Measurements from ENCODE around the gene TMEM247. TPM values are rescaled to one million over a fixed set of nuclear protein-coding genes. Genes with fewer than 3 reads are reported as not detected.
"Not testable (repeated sequence)": the region's sequence is repeated elsewhere in the genome, so short reads cannot be mapped to it uniquely, and the experiment has no call there.

TMEM247 gene
- total RNA-seq, 1 experiment from 2014 or later, result not detected

DNA sequence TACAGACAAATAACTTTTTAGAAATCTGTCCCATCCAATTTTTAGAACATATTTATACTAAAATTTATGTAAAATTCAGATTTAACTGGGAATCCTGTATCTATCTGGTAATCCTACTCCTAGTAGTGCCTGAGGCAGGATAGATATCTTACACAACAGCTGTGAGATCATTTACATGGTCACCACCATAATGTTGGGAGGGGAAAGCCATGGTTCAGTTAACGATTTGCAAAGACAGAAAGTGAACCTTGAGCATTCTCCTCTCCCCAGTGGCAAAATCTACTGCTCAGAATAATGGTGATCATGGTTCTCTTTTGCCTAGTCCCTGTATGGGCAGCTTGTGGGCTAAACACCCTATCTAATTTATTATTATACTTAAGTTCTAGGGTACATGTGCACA lies 7.7 kb upstream of the TMEM247 start:
- no peak overlapping the region for H4K91ac ChIP-seq (ENCODE audit: insufficient read length, low read depth, low read length)
- no peak overlapping the region for H2BK120ac ChIP-seq (ENCODE audit: low read depth, low read length, poor library complexity, severe bottlenecking)
- H3K23ac ChIP-seq (ENCODE audit: insufficient read length, low read depth, low read length), result no peak overlapping the region
- no peak overlapping the region for H4K8ac ChIP-seq (replicated peaks; ENCODE audit: insufficient read length, low read depth, low read length)
- H3K9ac ChIP-seq (ENCODE audit: extremely low read depth, insufficient read length, low read length), result no peak overlapping the region
- no peak overlapping the region for H3K18ac ChIP-seq (ENCODE audit: insufficient read length, low read depth, low read length)
- H4K20me1 ChIP-seq (ENCODE audit: control insufficient read depth, insufficient read depth, insufficient read length), result no peaks in the 10 kb centered on the region
- peaks cover 3 to 4% of the 10 kb centered on the region in 2 experiments; a peak in 1 of 5 replicates for H3K9me3 Mint-ChIP-seq
- H3K4me3 Mint-ChIP-seq, result no peak overlapping the region
- no peaks in the 10 kb centered on the region for H3K79me1 ChIP-seq (ENCODE audit: insufficient read depth, low read depth, low read length, poor library complexity, severe bottlenecking)
- H2AFZ ChIP-seq (ENCODE audit: low read length), result no peak overlapping the region
- no peak for DNase-seq
- H2BK15ac ChIP-seq (ENCODE audit: low read depth, low read length), result no peak overlapping the region
- H4K5ac ChIP-seq (ENCODE audit: insufficient read length, low read depth, low read length), result no peak overlapping the region
- H3K27ac Mint-ChIP-seq, result no peak overlapping the region
- no peak overlapping the region for H2BK5ac ChIP-seq (ENCODE audit: insufficient read length, low read length)
- no peak overlapping the region for H2AK5ac ChIP-seq (ENCODE audit: insufficient read length, low read length)
- H2BK12ac ChIP-seq (ENCODE audit: insufficient read length, low read depth, low read length), result no peak overlapping the region
- no peaks in the 10 kb centered on the region for H3K23me2 ChIP-seq (ENCODE audit: insufficient read length, low read depth, low read length, poor library complexity, severe bottlenecking)
- H3K4me1 ChIP-seq (ENCODE audit: insufficient read depth, low read length), result no peaks in the 10 kb centered on the region
- no peaks in the 10 kb centered on the region for H3K79me2 ChIP-seq (ENCODE audit: insufficient read depth, low read length)
- H3K56ac ChIP-seq (ENCODE audit: insufficient read length, low read depth, low read length), result no peak overlapping the region
- H3K27me3 Mint-ChIP-seq (ENCODE audit: low read depth), result peaks cover 29% of the 10 kb centered on the region
- no peak overlapping the region for H3K4me2 ChIP-seq (ENCODE audit: insufficient read depth, insufficient read length, low read length)
- H3K36me3 Mint-ChIP-seq (ENCODE audit: insufficient read depth in 1 of 3, low read depth in 3 of 3), result no peaks in the 10 kb centered on the region; a peak in 1 of 7 replicates
- no peak overlapping the region for H3T11ph ChIP-seq (ENCODE audit: low read length)
- WGBS (ENCODE audit: extremely low coverage, insufficient read length, low lambda C conversion rate), result no CpG with 5 or more reads among the region's 1 CpG
- H3K9me3 ChIP-seq (ENCODE audit: control insufficient read depth, low read depth, low read length), result no peaks in the 10 kb centered on the region
- no peak overlapping the region for H3K4ac ChIP-seq (ENCODE audit: low read depth, low read length)
- H2BK20ac ChIP-seq (ENCODE audit: low read depth, low read length, poor library complexity, severe bottlenecking), result no peak overlapping the region
- TF ChIP-seq, protein P1, sequence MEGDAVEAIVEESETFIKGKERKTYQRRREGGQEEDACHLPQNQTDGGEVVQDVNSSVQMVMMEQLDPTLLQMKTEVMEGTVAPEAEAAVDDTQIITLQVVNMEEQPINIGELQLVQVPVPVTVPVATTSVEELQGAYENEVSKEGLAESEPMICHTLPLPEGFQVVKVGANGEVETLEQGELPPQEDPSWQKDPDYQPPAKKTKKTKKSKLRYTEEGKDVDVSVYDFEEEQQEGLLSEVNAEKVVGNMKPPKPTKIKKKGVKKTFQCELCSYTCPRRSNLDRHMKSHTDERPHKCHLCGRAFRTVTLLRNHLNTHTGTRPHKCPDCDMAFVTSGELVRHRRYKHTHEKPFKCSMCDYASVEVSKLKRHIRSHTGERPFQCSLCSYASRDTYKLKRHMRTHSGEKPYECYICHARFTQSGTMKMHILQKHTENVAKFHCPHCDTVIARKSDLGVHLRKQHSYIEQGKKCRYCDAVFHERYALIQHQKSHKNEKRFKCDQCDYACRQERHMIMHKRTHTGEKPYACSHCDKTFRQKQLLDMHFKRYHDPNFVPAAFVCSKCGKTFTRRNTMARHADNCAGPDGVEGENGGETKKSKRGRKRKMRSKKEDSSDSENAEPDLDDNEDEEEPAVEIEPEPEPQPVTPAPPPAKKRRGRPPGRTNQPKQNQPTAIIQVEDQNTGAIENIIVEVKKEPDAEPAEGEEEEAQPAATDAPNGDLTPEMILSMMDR (conservative IDR thresholded peaks at IDR 0.05), result no peak
- H3K27ac ChIP-seq (ENCODE audit: insufficient read length, low read depth, low read length), result no peak overlapping the region
- H3K27me3 ChIP-seq (ENCODE audit: insufficient read depth, low read length), result no peaks in the 10 kb centered on the region
- no peaks in the 10 kb centered on the region for H3K4me1 Mint-ChIP-seq
- H3K14ac ChIP-seq (ENCODE audit: insufficient read depth, low read length), result no peak overlapping the region

DNA sequence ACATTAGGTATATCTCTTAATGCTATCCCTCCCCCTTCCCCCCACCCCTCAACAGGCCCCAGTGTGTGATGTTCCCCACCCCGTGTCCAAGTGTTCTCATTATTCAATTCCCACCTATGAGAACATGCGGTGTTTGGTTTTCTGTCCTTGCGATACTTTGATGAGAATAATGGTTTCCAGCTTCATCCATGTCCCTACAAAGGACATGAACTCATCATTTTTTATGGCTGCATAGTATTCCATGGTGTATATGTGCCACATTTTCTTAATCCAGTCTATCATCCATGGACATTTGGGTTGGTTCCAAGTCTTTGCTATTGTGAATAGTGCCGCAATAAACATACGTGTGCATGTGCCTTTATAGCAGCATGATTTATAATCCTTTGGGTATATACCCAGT lies 7.2 kb upstream of the TMEM247 start:
- not testable (repeated sequence) for H3K9me3 Mint-ChIP-seq; H2BK12ac ChIP-seq (ENCODE audit: insufficient read length, low read depth, low read length); H3K14ac ChIP-seq (ENCODE audit: insufficient read depth, low read length); H2BK5ac ChIP-seq (ENCODE audit: insufficient read length, low read length); H3K4me1 ChIP-seq (ENCODE audit: insufficient read depth, low read length); H3K4ac ChIP-seq (ENCODE audit: low read depth, low read length); H3K9ac ChIP-seq (ENCODE audit: extremely low read depth, insufficient read length, low read length); H3K9me3 ChIP-seq (ENCODE audit: control insufficient read depth, low read depth, low read length); H3K27ac ChIP-seq (ENCODE audit: insufficient read length, low read depth, low read length); H4K5ac ChIP-seq (ENCODE audit: insufficient read length, low read depth, low read length); H4K91ac ChIP-seq (ENCODE audit: insufficient read length, low read depth, low read length); H3K4me1 Mint-ChIP-seq; H3K36me3 Mint-ChIP-seq (ENCODE audit: insufficient read depth in 1 of 3, low read depth in 3 of 3); H2BK15ac ChIP-seq (ENCODE audit: low read depth, low read length); H3K4me3 Mint-ChIP-seq; H3K23me2 ChIP-seq (ENCODE audit: insufficient read length, low read depth, low read length, poor library complexity, severe bottlenecking); H3K79me2 ChIP-seq (ENCODE audit: insufficient read depth, low read length); H2AK5ac ChIP-seq (ENCODE audit: insufficient read length, low read length); H2BK20ac ChIP-seq (ENCODE audit: low read depth, low read length, poor library complexity, severe bottlenecking); DNase-seq; H3K23ac ChIP-seq (ENCODE audit: insufficient read length, low read depth, low read length); H2AFZ ChIP-seq (ENCODE audit: low read length); H2BK120ac ChIP-seq (ENCODE audit: low read depth, low read length, poor library complexity, severe bottlenecking); H4K8ac ChIP-seq (replicated peaks; ENCODE audit: insufficient read length, low read depth, low read length); H3K56ac ChIP-seq (ENCODE audit: insufficient read length, low read depth, low read length); H4K20me1 ChIP-seq (ENCODE audit: control insufficient read depth, insufficient read depth, insufficient read length); H3K27me3 ChIP-seq (ENCODE audit: insufficient read depth, low read length); H3K4me2 ChIP-seq (ENCODE audit: insufficient read depth, insufficient read length, low read length); H3K79me1 ChIP-seq (ENCODE audit: insufficient read depth, low read depth, low read length, poor library complexity, severe bottlenecking); H3K18ac ChIP-seq (ENCODE audit: insufficient read length, low read depth, low read length); H3T11ph ChIP-seq (ENCODE audit: low read length); H3K27ac Mint-ChIP-seq
- peaks cover 29% of the 10 kb centered on the region for H3K27me3 Mint-ChIP-seq (ENCODE audit: low read depth)
- no CpG with 5 or more reads among the region's 5 CpGs for WGBS (ENCODE audit: extremely low coverage, insufficient read length, low lambda C conversion rate)

All from H9 (cell line).